HepG2 (cell line): ENCODE results near the gene TATDN3. TPM values are rescaled to one million over a fixed set of nuclear protein-coding genes. Genes with fewer than 3 reads are reported as not detected.

Experiments
- ATAC-seq: fragments of 200-7000 bp; cut with Tn5 transposase; 3 replicates; pipeline ENCODE4 v1.9.1; 2020; ENCODE audit warnings: mild to moderate bottlenecking, moderate library complexity
- BruUV-seq: library from RNA; stranded (reverse); fragments of 400-500 nt; replicated peaks from 2 replicates; lab custom pipeline; 2021; lab: Mats Ljungman, UMichigan
- CTCF ChIA-PET: fragments of 300-600 bp; formaldehyde crosslinking; extraction: SDS; loops from one replicate; lab custom pipeline; 2021; ENCODE audit warnings: low total read pairs, inconsistent platforms, low intra/inter-chr PET ratio; lab: Yijun Ruan, JAX
- POLR2A ChIA-PET: fragments of 350-600 bp; sonication (Branson Sonifier 250); formaldehyde crosslinking; loops from one replicate; lab custom pipeline; 2020; ENCODE audit warnings: antibody characterized with exemption, inconsistent platforms; lab: Yijun Ruan, JAX
- DNase-seq: peaks from one replicate; pipeline ENCODE4 v3.0.0-alpha.2; 2015; ENCODE audit warnings: low spot score
- FAIRE-seq: peaks from 3 replicates; lab custom pipeline; 2011; peaks lifted over from hg19 to GRCh38; lab: Jason Lieb, UNC
- H2AFZ ChIP-seq: one replicate; pipeline ENCODE4 v1.6.1; 2011; ENCODE audit warnings: low read length, inconsistent platforms
- H3K27ac ChIP-seq: fragments of 300-600 bp; 3 replicates; pipeline ENCODE4 v1.8.0; 2011; ENCODE audit warnings: mixed run types, mild to moderate bottlenecking, mixed read lengths, low read length, inconsistent platforms; ENCODE audit not compliant: insufficient read depth; ENCODE audit errors: extremely low read length
- H3K27me3 ChIP-seq, 2 experiments: fragments of 200-600 bp in 1 of 2; 2 replicates in 1 of 2; 3 replicates in 1 of 2; pipeline versions ENCODE4 v1.6.0 to v1.8.0; 2011; ENCODE audit warnings: low read length in 2 of 2, mild to moderate bottlenecking in 2 of 2, moderate library complexity in 2 of 2, inconsistent platforms in 1 of 2; ENCODE audit not compliant: insufficient read depth in 2 of 2, control insufficient read depth in 1 of 2
- H3K36me3 ChIP-seq, 2 experiments: fragments of 200-600 bp in 1 of 2; replicated peaks in 1 of 2; 2 replicates in 1 of 2; 3 replicates in 1 of 2; pipeline versions ENCODE4 v1.5.1 to v1.8.0; 2011; ENCODE audit warnings: low read length in 2 of 2, inconsistent platforms in 1 of 2; ENCODE audit not compliant: insufficient read depth in 2 of 2, control insufficient read depth in 1 of 2
- H3K4me1 ChIP-seq: 2 replicates; pipeline ENCODE4 v1.5.1; 2012; ENCODE audit warnings: low read length, inconsistent platforms; ENCODE audit not compliant: insufficient read depth
- H3K4me2 ChIP-seq: 2 replicates; pipeline ENCODE4 v1.6.0; 2011; ENCODE audit warnings: low read depth, low read length, inconsistent platforms
- H3K4me3 ChIP-seq, 3 experiments: fragments of 200-600 bp in 1 of 3; sonication (generic), shearing (Covaris generic) in 1 of 3; replicated peaks in 1 of 3; 2 replicates each; pipeline ENCODE4 v1.5.1; 2011 to 2016; ENCODE audit warnings: low read length in 3 of 3, inconsistent platforms in 2 of 3, low read depth in 2 of 3, mild to moderate bottlenecking in 2 of 3, control low read depth in 1 of 3, mixed read lengths in 1 of 3; ENCODE audit not compliant: insufficient read depth in 1 of 3
- H3K79me2 ChIP-seq: one replicate; pipeline ENCODE4 v1.6.1; 2011; ENCODE audit warnings: low read length, inconsistent platforms; ENCODE audit not compliant: insufficient read depth
- H3K9ac ChIP-seq: 2 replicates; pipeline ENCODE4 v1.6.0; 2011; ENCODE audit warnings: mild to moderate bottlenecking, low read depth, low read length, inconsistent platforms; ENCODE audit not compliant: insufficient read depth
- H3K9me3 ChIP-seq: 2 replicates; pipeline ENCODE4 v1.5.1; 2012; ENCODE audit warnings: mild to moderate bottlenecking, low read length
- H4K20me1 ChIP-seq: 2 replicates; pipeline ENCODE4 v1.6.0; 2011; ENCODE audit warnings: inconsistent platforms, mild to moderate bottlenecking, low read length, moderate library complexity; ENCODE audit not compliant: insufficient read depth
- AKAP8 ChIP-seq: sonication (generic); formaldehyde crosslinking; IDR thresholded peaks from 2 replicates; pipeline ENCODE4 v1.5.1; 2020; ENCODE audit warnings: mild to moderate bottlenecking, missing genetic modification reagents
- CBFB ChIP-seq: sonication (generic); formaldehyde crosslinking; IDR thresholded peaks from 2 replicates; pipeline ENCODE4 v1.4.0; 2020; ENCODE audit warnings: missing genetic modification reagents
- CERS6 ChIP-seq: sonication (generic); formaldehyde crosslinking; IDR thresholded peaks from 2 replicates; pipeline ENCODE4 v1.5.0; 2020; ENCODE audit warnings: missing genetic modification reagents
- GATAD2A ChIP-seq: IDR thresholded peaks from 2 replicates; pipeline ENCODE4 v1.6.1; 2016
- HNF4A ChIP-seq: sonication (generic); formaldehyde crosslinking; IDR thresholded peaks from 2 replicates; pipeline ENCODE4 v1.4.0; 2020; ENCODE audit warnings: missing genetic modification reagents
- POLR2AphosphoS2 ChIP-seq: IDR thresholded peaks from 2 replicates; pipeline ENCODE4 v1.6.1; 2011; ENCODE audit warnings: low read depth, low read length, improper control_type of control experiment
- UBTF ChIP-seq: sonication (generic); formaldehyde crosslinking; IDR thresholded peaks from 2 replicates; pipeline ENCODE4 v1.4.0; 2020; ENCODE audit warnings: mild to moderate bottlenecking, missing genetic modification reagents
- YY1 ChIP-seq: IDR thresholded peaks from 2 replicates; pipeline ENCODE4 v1.6.1; 2011; ENCODE audit warnings: low read length, low read depth, moderate library complexity, mild to moderate bottlenecking; ENCODE audit not compliant: insufficient read depth, insufficient replicate concordance
- ZBED4 ChIP-seq: sonication (generic); formaldehyde crosslinking; IDR thresholded peaks from 2 replicates; pipeline ENCODE4 v1.4.0; 2020; ENCODE audit warnings: missing genetic modification reagents, borderline replicate concordance
- ZNF326 ChIP-seq: sonication (generic); formaldehyde crosslinking; IDR thresholded peaks from 2 replicates; pipeline ENCODE4 v1.4.0; 2020; ENCODE audit warnings: missing genetic modification reagents, borderline replicate concordance
- ZNF703 ChIP-seq: sonication (generic); formaldehyde crosslinking; IDR thresholded peaks from 2 replicates; pipeline ENCODE4 v1.5.1; 2020; ENCODE audit warnings: missing genetic modification reagents, mild to moderate bottlenecking, moderate library complexity, borderline replicate concordance
- ZNF775 ChIP-seq: sonication (generic); formaldehyde crosslinking; IDR thresholded peaks from 2 replicates; pipeline ENCODE4 v1.4.0; 2020; ENCODE audit warnings: missing genetic modification reagents, mild to moderate bottlenecking, moderate library complexity, borderline replicate concordance
- ZNF792 ChIP-seq: IDR thresholded peaks from 2 replicates; pipeline ENCODE4 v1.6.1; 2016
- ZSCAN12 ChIP-seq: sonication (generic); formaldehyde crosslinking; IDR thresholded peaks from 2 replicates; pipeline ENCODE4 v1.9.0; 2021; ENCODE audit warnings: mild to moderate bottlenecking, missing genetic modification reagents
- ZSCAN31 ChIP-seq: sonication (generic); formaldehyde crosslinking; IDR thresholded peaks from 2 replicates; pipeline ENCODE4 v1.5.0; 2020; ENCODE audit warnings: low read depth, mild to moderate bottlenecking, missing genetic modification reagents
- ZXDC ChIP-seq: sonication (generic); formaldehyde crosslinking; IDR thresholded peaks from 2 replicates; pipeline ENCODE4 v1.5.0; 2020; ENCODE audit warnings: mild to moderate bottlenecking, missing genetic modification reagents
- WGBS: methylation state at CpG from one replicate; pipeline ENCODE4 v1.1.6; 2017; ENCODE audit warnings: low lambda C conversion rate; 5-methylcytosine and 5-hydroxymethylcytosine counted together
- in situ Hi-C: cut with HindIII; loops from 2 replicates; pipeline ENCODE4 v1.10.0; 2017; ENCODE audit warnings: low pct_unique_long_range_greater_than_20kb; ENCODE audit not compliant: extremely low pct_ligation_motif_present
- intact Hi-C: fragments of 100-400 bp; cut with micrococcal nuclease; formaldehyde crosslinking; loops from one replicate; pipeline ENCODE4 v1.10.0; 2022; ENCODE audit not compliant: unreplicated experiment
- polyA plus RNA-seq, 8 experiments: library from polyadenylated mRNA; depleted of rRNA in 3 of 8; stranded (reverse) in 7 of 8; unstranded in 1 of 8; fragments of >200 nt; fragmentation: Illumina TruSeq in 4 of 8; extraction: Trizol in 4 of 8; gene quantifications; 2 replicates each; pipeline versions ENCODE4 v1.2.1 to v1.2.3, GENCODE V29; 2011 to 2016; ENCODE audit warnings: low read depth in 4 of 8, missing spikeins in 1 of 8, mixed read lengths in 1 of 8; ENCODE audit not compliant: insufficient read depth in 1 of 8
- total RNA-seq, 5 experiments: library from RNA; depleted of rRNA; stranded (reverse); fragments of >200 nt; fragmentation: Illumina TruSeq; extraction: Trizol; gene quantifications; 2 replicates each; pipeline ENCODE4 v1.2.3, GENCODE V29; 2016; ENCODE audit warnings: low read depth in 1 of 5

The TATDN3 gene
- total and polyA plus RNA-seq, 2 of the 13 experiments (the other 11 are each of a cell fraction or from before 2014, with no cell fraction given) = 7.3 to 8.6 TPM

GRCh38 chr1:212853658-212854057 is 62.0 kb downstream of the TATDN3 start:
- ATAC-seq (no peak), FAIRE-seq (no peak)
- POLR2A ChIA-PET = interaction anchor here (1.0 to 1.2 kb wide), 2 partner anchors 26 to 59 kb away, joined by 3 read pairs; no protein-coding TSS in a partner anchor
- TF ChIP-seq CBFB (CRISPR knock-in tag) (no peak), ZSCAN12 (CRISPR knock-in tag) (no peak), YY1 (no peak), UBTF (CRISPR knock-in tag) (no peak), ZXDC (CRISPR knock-in tag) (no peak), AKAP8 (CRISPR knock-in tag) (no peak), ZSCAN31 (CRISPR knock-in tag) (no peak), POLR2AphosphoS2 (no peak), ZNF703 (CRISPR knock-in tag) (no peak), ZNF326 (CRISPR knock-in tag) (no peak), ZNF775 (no peak), HNF4A (CRISPR knock-in tag) (peak; percentile 55), ZNF792 (no peak), GATAD2A (CRISPR knock-in tag) (0 out of 2 replicates have a peak, but pooled peaks have one; percentile 18), CERS6 (no peak), ZBED4 (CRISPR knock-in tag) (no peak)

More at GRCh38 chr1:212853658-212854057, 62.0 kb downstream of the TATDN3 start:
- Histone ChIP-seq H3K4me2 (no peak overlapping the region), H3K4me1 (peaks cover 35% of the 10 kb centered on the region), H3K9me3 (no peaks in the 10 kb centered on the region), H4K20me1 (no peaks in the 10 kb centered on the region), H3K4me3 (no peak overlapping the region), H3K36me3 (no peaks in the 10 kb centered on the region), H2AFZ (no peak overlapping the region), H3K27ac (no peak overlapping the region), H3K9ac (no peak overlapping the region), H3K79me2 (peaks cover 11% of the 10 kb centered on the region), H3K27me3 (no peaks in the 10 kb centered on the region; a peak in 1 of 5 replicates)
- CTCF ChIA-PET = no interaction called here
- WGBS = 57% methylated on average over 5 of the region's 5 CpGs
- BruUV-seq = no TSS peak
- DNase-seq = no peak
- intact Hi-C loops (no loop called here), in situ Hi-C loops (no loop called here)
